ENCODE measurements around the gene STAT6. TPM values are rescaled to one million over a fixed set of nuclear protein-coding genes. Genes with fewer than 3 reads are reported as not detected.

Gene STAT6
- total RNA-seq, 1 experiment from 2014 or later = 52.3 TPM

DNA sequence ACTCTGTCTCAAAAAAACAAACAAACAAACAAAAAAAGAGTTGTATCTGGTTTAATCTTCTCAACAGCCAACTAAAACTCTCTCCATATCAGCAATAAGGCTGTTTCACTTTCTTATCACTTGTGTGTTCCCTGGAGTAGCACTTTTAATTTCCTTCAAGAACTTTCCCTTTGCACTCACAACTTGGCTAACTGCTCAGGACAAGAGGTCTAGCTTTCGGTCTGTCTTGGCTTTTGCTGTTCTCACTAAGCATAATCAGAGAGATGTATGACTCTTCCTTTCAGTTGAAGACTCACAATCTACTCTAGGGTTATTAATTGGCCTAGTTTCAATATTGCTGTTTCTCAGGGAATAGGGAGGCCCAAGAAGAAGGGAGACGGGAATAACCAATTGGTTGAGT is 44.9 kb downstream of the STAT6 start:
- no peak overlapping the region for H3K27ac ChIP-seq (ENCODE audit: low read length)
- H3K9me3 ChIP-seq (ENCODE audit: control insufficient read depth, insufficient read depth, low read depth, low read length) = no peaks in the 10 kb centered on the region
- no peak overlapping the region for H3K4me3 ChIP-seq (ENCODE audit: low read depth in 2 of 2, low read length in 2 of 2)
- BruUV-seq (replicated peaks) = no TSS peak
- no peak for DNase-seq (ENCODE audit: low read depth, low spot score)
- TF ChIP-seq POLR2AphosphoS5 (IDR thresholded peaks at IDR 0.05; ENCODE audit: low read depth, low read length) = no peak; the same call in 1 of the 2 replicates
- TF ChIP-seq, protein P1, sequence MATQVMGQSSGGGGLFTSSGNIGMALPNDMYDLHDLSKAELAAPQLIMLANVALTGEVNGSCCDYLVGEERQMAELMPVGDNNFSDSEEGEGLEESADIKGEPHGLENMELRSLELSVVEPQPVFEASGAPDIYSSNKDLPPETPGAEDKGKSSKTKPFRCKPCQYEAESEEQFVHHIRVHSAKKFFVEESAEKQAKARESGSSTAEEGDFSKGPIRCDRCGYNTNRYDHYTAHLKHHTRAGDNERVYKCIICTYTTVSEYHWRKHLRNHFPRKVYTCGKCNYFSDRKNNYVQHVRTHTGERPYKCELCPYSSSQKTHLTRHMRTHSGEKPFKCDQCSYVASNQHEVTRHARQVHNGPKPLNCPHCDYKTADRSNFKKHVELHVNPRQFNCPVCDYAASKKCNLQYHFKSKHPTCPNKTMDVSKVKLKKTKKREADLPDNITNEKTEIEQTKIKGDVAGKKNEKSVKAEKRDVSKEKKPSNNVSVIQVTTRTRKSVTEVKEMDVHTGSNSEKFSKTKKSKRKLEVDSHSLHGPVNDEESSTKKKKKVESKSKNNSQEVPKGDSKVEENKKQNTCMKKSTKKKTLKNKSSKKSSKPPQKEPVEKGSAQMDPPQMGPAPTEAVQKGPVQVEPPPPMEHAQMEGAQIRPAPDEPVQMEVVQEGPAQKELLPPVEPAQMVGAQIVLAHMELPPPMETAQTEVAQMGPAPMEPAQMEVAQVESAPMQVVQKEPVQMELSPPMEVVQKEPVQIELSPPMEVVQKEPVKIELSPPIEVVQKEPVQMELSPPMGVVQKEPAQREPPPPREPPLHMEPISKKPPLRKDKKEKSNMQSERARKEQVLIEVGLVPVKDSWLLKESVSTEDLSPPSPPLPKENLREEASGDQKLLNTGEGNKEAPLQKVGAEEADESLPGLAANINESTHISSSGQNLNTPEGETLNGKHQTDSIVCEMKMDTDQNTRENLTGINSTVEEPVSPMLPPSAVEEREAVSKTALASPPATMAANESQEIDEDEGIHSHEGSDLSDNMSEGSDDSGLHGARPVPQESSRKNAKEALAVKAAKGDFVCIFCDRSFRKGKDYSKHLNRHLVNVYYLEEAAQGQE (IDR thresholded peaks at IDR 0.05; ENCODE audit: insufficient read depth in 1 of 2, low read depth in 2 of 2, low read length in 1 of 2) = no peak
- H3K27me3 ChIP-seq (ENCODE audit: control insufficient read depth, insufficient read depth, low read length) = no peaks in the 10 kb centered on the region
- in situ Hi-C loops (cut with HindIII; ENCODE audit: low pct_unique_long_range_greater_than_20kb, low sequenced_read_pairs) = no loop called here
- no peaks in the 10 kb centered on the region for H3K4me1 ChIP-seq (ENCODE audit: control insufficient read depth, insufficient read depth, low read length)
- no peak for ATAC-seq
- POLR2A ChIA-PET = no interaction called here
- intact Hi-C loops (cut with micrococcal nuclease; ENCODE audit: unreplicated experiment) = no loop called here
- peaks cover 34% of the 10 kb centered on the region for H3K36me3 ChIP-seq (ENCODE audit: control insufficient read depth, insufficient read depth, low read length)
- CTCF ChIA-PET = interaction anchor here (0.6 to 0.7 kb wide), 2 partner anchors 35 to 431 kb away, joined by 3 to 7 read pairs; no protein-coding TSS in a partner anchor

DNA sequence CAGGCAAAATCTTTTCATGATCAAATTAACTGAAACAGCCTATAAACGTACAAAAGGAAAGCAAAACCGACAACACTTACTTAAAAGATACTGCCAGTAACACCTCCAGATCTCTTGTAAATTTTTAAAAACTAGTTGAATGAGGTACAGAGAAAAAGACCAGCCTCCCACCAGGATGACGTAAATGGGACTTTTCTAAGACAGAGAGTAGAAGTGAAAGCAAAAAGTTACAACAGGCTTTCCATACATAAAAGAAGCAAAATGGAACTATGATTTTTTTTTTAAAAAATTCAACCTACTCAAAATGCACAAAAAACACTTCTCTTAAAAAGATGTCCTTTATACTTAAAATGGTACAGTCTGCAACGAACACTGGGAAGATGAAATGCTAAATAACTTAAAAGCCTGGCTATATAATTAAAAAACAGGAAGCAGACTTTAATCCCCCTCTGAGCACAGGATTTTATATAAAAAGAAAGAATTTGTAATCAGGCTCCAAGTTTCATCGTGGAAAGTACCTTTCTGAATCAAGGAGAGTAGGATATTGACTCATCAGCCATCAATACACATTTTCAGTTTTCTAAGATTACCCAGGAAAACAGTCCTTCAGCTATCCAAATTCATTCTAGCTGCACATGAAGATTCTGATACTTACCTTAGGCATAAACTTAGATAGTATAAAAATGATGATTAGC is 47.0 kb downstream of the STAT6 start:
- intact Hi-C loops (cut with micrococcal nuclease; ENCODE audit: unreplicated experiment) = loop anchor here (2.0 to 5.0 kb wide), 2 partner anchors 57 to 307 kb away; partner anchors contain the start of gene ZBTB39
- CTCF ChIA-PET = no interaction called here

More for the DNA sequence above, 47.0 kb downstream of the STAT6 start:
- Histone ChIP-seq H3K4me1 (ENCODE audit: control insufficient read depth, insufficient read depth, low read length) (no peaks in the 10 kb centered on the region), H3K27me3 (ENCODE audit: control insufficient read depth, insufficient read depth, low read length) (no peaks in the 10 kb centered on the region), H3K36me3 (ENCODE audit: control insufficient read depth, insufficient read depth, low read length) (peaks cover 35% of the 10 kb centered on the region), H3K9me3 (ENCODE audit: control insufficient read depth, insufficient read depth, low read depth, low read length) (no peaks in the 10 kb centered on the region), H3K27ac (ENCODE audit: low read length) (no peak overlapping the region), H3K4me3 (ENCODE audit: low read depth in 2 of 2, low read length in 2 of 2) (no peak overlapping the region)
- POLR2A ChIA-PET = no interaction called here
- in situ Hi-C loops (cut with HindIII; ENCODE audit: low pct_unique_long_range_greater_than_20kb, low sequenced_read_pairs) = no loop called here
- no TSS peak for BruUV-seq (replicated peaks)
- DNase-seq (ENCODE audit: low read depth, low spot score) (no peak), ATAC-seq (no peak)
- TF ChIP-seq, protein P2, sequence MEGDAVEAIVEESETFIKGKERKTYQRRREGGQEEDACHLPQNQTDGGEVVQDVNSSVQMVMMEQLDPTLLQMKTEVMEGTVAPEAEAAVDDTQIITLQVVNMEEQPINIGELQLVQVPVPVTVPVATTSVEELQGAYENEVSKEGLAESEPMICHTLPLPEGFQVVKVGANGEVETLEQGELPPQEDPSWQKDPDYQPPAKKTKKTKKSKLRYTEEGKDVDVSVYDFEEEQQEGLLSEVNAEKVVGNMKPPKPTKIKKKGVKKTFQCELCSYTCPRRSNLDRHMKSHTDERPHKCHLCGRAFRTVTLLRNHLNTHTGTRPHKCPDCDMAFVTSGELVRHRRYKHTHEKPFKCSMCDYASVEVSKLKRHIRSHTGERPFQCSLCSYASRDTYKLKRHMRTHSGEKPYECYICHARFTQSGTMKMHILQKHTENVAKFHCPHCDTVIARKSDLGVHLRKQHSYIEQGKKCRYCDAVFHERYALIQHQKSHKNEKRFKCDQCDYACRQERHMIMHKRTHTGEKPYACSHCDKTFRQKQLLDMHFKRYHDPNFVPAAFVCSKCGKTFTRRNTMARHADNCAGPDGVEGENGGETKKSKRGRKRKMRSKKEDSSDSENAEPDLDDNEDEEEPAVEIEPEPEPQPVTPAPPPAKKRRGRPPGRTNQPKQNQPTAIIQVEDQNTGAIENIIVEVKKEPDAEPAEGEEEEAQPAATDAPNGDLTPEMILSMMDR (IDR thresholded peaks at IDR 0.05) = no peak
- no peak for TF ChIP-seq TCF7L2 (IDR thresholded peaks at IDR 0.05; ENCODE audit: low read depth, low read length)
- TF ChIP-seq SIN3A (IDR thresholded peaks at IDR 0.05; ENCODE audit: borderline replicate concordance, insufficient read depth, low read depth, low read length) = no peak
- TF ChIP-seq, protein P1 (IDR thresholded peaks at IDR 0.05; ENCODE audit: insufficient read depth in 1 of 2, low read depth in 2 of 2, low read length in 1 of 2) = no peak
- no peak for TF ChIP-seq POLR2AphosphoS5 (IDR thresholded peaks at IDR 0.05; ENCODE audit: low read depth, low read length)

Measured in Panc1 (cell line).